ENCODE measurements around the gene EPC1.
"Not testable (repeated sequence)": the region's sequence is repeated elsewhere in the genome, so short reads cannot be mapped to it uniquely, and the experiment has no call there.

The EPC1 gene

GRCh38 chr10:32371101-32371500 is 24.1 kb upstream of the EPC1 start:
- DNase-seq (ENCODE audit: low spot score), result no peak

GRCh38 chr10:32367793-32368453 is 21.0 kb upstream of the EPC1 start:
- peak; percentile 81 for DNase-seq (ENCODE audit: low spot score)

GRCh38 chr10:32366588-32366987 is 19.6 kb upstream of the EPC1 start:
- no peak for DNase-seq (ENCODE audit: low spot score)

GRCh38 chr10:32366111-32366510 is 19.2 kb upstream of the EPC1 start:
- DNase-seq (ENCODE audit: low spot score), result no peak

GRCh38 chr10:32365404-32365803 is 18.4 kb upstream of the EPC1 start:
- DNase-seq (ENCODE audit: low spot score), result not testable (repeated sequence)

GRCh38 chr10:32362571-32362970 is 15.6 kb upstream of the EPC1 start:
- no peak for DNase-seq (ENCODE audit: low spot score)

GRCh38 chr10:32360884-32361283 is 13.9 kb upstream of the EPC1 start:
- DNase-seq (ENCODE audit: low spot score), result no peak

- no peak for DNase-seq (ENCODE audit: low spot score)
Measured at GRCh38 chr10:32360241-32360640, 13.3 kb upstream of the EPC1 start.

GRCh38 chr10:32357056-32357735 is 10.2 kb upstream of the EPC1 start:
- DNase-seq (ENCODE audit: low spot score), result no peak

GRCh38 chr10:32354690-32355089 is 7.7 kb upstream of the EPC1 start:
- DNase-seq (ENCODE audit: low spot score), result not testable (repeated sequence)

GRCh38 chr10:32350811-32351350 is 3.9 kb upstream of the EPC1 start:
- no peak for DNase-seq (ENCODE audit: low spot score)

- no peak for DNase-seq (ENCODE audit: low spot score)
Measured at GRCh38 chr10:32349968-32350738, 3.2 kb upstream of the EPC1 start.

- DNase-seq (ENCODE audit: low spot score), result no peak
Measured at GRCh38 chr10:32349199-32349585, 2.2 kb upstream of the EPC1 start.

- no peak for DNase-seq (ENCODE audit: low spot score)
Measured at GRCh38 chr10:32348297-32349198, 1.6 kb upstream of the EPC1 start.

- DNase-seq (ENCODE audit: low spot score), result no peak
Measured at GRCh38 chr10:32347363-32348022, 535 bp upstream of the EPC1 start.

- DNase-seq (ENCODE audit: low spot score), result peak; percentile 97
Measured at GRCh38 chr10:32346134-32346550, 816 bp downstream of the EPC1 start.

- no peak for DNase-seq (ENCODE audit: low spot score)
Measured at GRCh38 chr10:32341596-32341995, 5.4 kb downstream of the EPC1 start.

- no peak for DNase-seq (ENCODE audit: low spot score)
Measured at GRCh38 chr10:32340596-32341180, 6.3 kb downstream of the EPC1 start.

- no peak for DNase-seq (ENCODE audit: low spot score)
Measured at GRCh38 chr10:32338262-32338661, 8.7 kb downstream of the EPC1 start.

- DNase-seq (ENCODE audit: low spot score), result no peak
Measured at GRCh38 chr10:32337350-32337749, 9.6 kb downstream of the EPC1 start.

- DNase-seq (ENCODE audit: low spot score), result no peak
Measured at GRCh38 chr10:32333849-32334248, 13.1 kb downstream of the EPC1 start.

All from globus pallidus (tissue), 1 donor.